CD4-positive, alpha-beta T cell treated with Interleukin-2 at 100 ng/mL for 4 hours (primary cell): ENCODE results near the gene SSH2.
A peak's percentile ranks its signal among the peaks of the same experiment; 100 is the strongest.
"Not testable (repeated sequence)": the region's sequence is repeated elsewhere in the genome, so short reads cannot be mapped to it uniquely, and the experiment has no call there.

Experiments
- DNase-seq: peaks from one replicate; pipeline ENCODE4 v3.0.0-alpha.2; 2020; ENCODE audit warnings: low spot score

Gene SSH2

DNA sequence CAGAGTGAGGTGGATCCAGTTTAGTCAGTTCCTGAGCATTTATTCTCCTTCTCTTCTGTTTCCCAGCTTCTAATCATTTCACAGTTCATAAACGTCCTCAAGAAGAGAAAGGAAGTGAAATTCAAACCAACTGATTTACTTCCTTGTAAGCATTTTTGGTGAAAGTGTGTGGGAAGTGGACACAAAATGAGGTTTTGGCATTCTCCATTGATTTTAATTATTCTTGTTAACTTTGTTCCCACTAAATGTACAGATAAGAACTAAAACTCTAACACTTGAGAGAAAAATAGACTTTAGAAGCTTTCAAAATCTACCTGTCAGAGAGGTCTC is 264.6 kb downstream of the SSH2 start:
- DNase-seq = no peak

DNA sequence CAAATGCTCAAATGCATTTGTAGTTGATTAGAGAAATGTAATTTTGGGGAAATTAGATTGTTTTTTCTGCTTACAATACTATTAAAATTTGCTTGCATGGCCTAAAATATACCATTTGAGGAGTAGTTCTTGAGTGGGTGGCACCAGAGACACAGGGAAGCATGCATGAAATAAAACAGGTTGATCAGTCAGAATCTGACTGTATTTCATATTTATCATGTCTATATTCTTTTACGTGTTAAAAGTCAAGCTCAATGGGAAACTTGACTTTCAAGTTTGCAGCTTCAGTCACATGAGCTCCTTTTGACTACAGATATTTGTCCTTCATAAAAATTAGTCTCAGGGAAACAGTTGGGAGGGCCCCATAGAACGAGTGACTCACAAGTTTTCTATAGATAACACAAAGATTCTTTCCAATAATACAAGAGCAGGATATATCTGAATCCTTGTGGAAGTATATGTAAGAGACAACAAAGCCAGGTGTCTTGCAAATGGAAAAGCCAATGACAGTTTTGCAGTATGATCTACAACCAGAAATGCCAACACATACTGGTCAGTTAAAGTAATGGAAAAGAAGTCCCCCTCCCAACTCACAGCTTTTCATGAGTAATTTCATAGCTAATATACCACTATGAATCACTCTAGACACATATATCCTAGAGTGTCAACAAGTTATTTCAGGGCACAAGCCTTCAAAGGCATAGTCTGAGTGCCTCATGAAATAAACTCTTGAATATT is 265.1 kb downstream of the SSH2 start:
- DNase-seq = peak; percentile 20

GRCh38 chr17:29663155-29663554 is 266.9 kb downstream of the SSH2 start:
- no peak for DNase-seq

- no peak for DNase-seq
These were observed 268.8 kb downstream of the SSH2 start for GRCh38 chr17:29661213-29661612.

DNA sequence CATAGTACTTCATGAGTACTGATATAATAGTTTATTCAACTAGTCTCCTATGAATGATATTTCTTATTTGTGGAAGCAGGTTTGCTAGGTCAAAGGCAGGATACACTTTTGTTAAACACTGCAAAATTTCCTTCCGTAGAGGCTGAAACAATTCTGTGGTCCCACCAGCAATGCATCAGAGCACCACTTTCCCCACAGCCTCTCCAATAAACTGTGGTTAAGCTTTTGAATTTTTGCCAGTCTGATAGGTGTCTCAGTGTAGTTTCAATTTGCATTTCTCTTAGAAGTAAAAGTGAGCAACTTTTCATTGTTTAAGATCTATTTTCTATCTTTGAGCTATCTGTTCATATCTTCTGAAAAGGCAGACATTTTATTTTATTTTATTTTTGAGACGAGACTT is 270.9 kb downstream of the SSH2 start:
- DNase-seq = no peak

DNA sequence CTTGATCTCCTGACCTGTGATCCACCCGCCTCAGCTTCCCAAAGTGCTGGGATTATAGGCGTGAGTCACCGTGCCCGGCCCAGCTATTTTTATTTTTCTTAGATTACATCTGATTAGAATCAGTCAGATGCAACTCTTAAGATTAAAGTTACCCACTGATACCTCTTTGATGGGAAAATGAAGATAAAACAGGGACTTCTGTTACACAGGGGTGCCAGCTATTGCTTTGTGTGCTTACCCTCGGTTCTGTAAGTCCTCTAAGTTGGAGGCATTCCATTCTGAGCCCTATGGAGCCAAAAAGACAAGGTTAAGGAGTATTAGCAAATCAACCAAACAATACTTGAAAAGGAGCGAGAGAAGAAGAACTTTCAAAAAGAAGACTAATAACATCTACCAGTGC is 274.7 kb downstream of the SSH2 start:
- DNase-seq = no peak

DNA sequence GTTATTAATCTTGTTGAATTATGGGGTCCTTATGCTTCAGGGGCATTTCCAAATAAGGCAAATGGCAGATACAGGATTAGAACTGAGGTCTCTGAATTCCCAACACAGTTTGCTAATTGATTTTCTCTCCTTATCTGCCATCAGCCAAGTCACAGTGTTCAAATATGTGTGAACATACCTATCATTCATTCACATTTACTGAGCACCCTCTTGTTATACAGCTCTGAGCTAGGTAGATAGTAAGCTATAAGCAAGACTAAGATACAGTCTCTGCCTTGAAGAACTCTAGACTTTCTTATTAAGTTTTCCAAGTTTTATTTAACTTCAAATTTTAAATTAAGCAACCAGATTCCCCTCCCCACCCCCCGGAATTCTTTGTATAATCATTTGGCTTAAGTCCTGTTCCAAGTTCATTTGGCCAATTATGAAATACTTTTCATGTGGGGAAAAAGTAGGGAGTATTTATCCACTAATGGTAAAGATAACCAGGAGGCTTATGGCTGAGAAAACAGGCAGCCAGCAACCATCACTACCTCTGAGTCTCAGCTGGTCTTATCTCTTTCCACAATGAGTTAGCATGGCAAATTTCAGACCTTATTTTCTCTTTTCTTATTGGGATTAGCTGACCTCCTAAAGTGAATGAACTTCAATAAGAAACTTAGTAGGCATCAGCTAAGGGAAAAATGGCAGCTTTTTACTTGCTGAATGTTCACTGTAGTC is 275.9 kb downstream of the SSH2 start:
- no peak for DNase-seq

GRCh38 chr17:29652976-29653375 is 277.1 kb downstream of the SSH2 start:
- no peak for DNase-seq

- DNase-seq = not testable (repeated sequence)
These were observed 278.1 kb downstream of the SSH2 start for GRCh38 chr17:29651913-29652312.

DNA sequence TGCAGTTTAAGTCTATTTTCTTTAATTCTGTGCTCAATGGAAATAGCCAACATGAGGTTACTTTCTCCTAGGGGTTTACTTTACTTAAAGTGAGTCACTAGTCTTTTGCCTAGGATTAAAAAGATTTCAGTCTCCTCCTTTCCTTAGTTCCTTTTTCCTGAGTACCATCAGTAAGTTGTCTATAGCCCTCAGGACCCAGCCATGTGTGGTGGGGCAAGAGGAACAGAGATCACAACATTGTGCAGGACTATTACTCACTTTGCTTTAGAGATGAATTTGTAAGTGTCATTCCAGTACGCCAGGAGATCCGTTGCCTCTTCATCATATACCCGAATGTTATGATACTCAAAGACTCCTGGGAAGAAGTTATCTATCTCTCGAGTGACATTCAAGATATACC is 279.6 kb downstream of the SSH2 start:
- no peak for DNase-seq

DNA sequence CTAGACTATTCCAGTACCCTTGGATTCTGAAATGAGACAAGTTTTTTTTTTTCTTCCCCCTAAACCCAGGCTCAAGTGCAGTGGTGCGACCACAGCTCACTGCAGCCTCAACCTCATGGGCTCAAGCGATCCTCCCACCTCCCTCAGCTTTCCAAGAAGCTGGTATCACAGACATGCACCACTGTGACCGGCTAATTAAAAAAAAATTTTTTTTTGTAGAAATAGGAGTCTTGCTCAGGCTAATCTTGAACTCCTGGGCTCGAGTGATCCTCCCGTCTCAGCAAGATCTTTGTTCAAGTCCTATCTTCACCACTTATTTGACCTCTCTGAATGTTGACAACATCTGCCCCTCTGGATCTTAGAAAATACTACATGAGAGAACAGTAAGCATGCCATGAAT is 280.7 kb downstream of the SSH2 start:
- no peak for DNase-seq

- no peak for DNase-seq
These were observed 282.0 kb downstream of the SSH2 start for GRCh38 chr17:29648005-29648404.

GRCh38 chr17:29645515-29646051 is 284.4 kb downstream of the SSH2 start:
- no peak for DNase-seq

DNA sequence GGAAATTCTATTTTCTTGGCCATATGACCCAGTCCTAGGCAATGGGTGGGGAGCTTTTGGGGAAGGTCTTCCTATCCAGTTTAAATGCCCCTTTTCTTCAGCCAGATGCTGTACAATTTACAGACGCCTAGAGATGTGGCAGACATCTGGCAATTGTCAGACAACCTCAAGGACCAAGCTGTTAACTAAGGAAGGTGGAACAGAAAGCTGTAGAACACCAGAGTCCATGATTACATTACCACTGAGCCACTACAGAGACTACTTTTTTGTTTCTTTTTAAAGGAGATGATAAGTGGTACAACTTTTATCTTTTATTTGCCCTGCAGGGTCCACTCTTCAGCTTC is 286.2 kb downstream of the SSH2 start:
- no peak for DNase-seq

GRCh38 chr17:29642171-29642611 is 287.8 kb downstream of the SSH2 start:
- DNase-seq = no peak

DNA sequence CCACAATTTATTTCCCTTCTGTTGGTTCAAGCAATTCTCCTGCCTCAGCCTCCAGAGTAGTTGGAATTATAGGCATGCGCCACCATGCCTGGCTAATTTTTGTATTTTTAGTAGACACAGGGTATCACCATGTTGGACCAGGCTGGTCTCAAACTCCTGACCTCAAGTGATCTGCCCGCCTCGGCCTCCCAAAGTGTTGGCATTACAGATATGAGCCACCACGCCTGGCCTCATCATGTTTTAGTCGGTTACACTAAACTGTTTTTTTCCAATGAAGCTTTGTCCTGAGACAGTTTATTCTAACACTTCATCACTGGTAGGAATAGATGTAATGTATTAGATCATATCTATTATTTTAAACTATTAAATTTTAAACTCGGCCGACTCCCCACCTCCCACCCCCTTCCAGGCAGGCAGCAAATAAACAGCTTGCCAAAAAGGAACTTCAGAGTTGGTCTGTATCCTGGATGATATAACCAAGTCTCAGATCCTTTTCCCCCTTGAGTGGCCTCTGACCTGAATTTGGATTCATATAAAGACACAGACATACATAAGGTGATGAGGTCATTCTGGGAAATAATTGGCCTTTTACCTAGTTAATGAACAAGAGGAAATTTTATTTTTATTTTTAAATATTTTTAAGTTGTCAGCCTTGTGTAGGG is 288.9 kb downstream of the SSH2 start:
- no peak for DNase-seq

DNA sequence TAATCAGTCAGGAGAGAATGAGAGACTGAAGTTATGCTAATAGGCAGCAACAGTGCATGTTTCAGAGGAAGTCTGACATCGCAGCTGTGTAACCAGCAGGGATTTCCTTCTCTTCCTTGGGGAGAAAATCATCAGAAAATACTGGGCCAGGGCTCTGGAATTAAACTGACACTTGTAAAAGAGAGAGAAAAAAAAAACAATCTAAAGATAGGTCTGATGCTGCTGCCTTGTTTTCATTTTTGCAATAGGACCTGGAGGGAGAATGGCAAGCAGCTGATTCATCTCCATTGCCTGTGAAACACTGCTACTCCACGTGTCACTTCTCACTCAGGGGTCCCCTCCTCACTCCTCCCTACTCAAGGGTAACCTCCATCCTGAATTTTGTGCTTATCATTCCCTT is 289.6 kb downstream of the SSH2 start:
- DNase-seq = no peak

DNA sequence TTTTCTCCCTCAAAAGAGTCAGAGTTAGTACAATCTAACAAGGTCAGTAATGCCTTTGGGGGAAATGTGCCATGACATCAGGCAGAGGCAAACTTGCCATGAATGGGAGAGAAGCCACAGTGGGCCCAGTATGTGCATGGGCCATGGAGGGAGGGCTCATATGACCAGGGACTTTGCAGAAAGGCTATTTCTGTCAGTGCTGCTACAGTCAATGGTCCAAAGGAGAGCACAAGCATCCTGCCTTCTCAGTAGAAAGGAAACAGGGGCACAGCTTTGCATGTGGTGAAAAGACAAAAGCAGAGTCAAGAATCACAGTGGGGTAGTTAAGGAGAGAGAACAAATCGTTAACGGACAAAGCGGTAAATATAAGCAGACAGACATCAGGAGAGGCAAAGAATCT is 296.1 kb downstream of the SSH2 start:
- no peak for DNase-seq

DNA sequence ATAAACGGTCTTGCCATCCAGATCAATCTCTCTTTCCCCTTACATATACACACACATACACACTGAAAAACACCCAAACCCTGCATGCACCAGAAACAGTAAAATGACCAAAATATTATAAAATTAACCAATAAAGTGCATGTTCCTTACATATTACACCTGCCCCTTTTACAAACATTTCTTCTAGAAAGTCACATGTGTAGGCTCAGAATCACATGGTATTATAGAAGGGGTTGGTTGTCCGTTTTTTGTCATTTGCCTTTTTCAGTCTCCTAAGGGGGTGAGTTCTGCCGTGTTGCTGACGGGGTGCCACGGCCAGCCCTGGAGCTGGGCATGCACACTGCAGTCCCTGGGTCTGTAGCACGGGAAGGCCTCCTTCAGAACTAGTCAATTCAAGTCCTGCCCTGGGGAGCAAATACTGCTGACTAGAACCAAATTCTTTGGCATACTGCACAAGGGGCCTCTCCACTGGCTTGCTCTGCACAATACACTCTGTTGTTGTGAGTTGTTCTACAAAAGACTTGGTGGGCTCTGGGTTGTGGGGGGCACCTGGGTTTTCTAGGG is 299.3 kb downstream of the SSH2 start:
- no peak for DNase-seq

- DNase-seq = no peak
These were observed 300.2 kb downstream of the SSH2 start for GRCh38 chr17:29629839-29630238.

GRCh38 chr17:29628644-29629043 is 301.4 kb downstream of the SSH2 start:
- no peak for DNase-seq

DNA sequence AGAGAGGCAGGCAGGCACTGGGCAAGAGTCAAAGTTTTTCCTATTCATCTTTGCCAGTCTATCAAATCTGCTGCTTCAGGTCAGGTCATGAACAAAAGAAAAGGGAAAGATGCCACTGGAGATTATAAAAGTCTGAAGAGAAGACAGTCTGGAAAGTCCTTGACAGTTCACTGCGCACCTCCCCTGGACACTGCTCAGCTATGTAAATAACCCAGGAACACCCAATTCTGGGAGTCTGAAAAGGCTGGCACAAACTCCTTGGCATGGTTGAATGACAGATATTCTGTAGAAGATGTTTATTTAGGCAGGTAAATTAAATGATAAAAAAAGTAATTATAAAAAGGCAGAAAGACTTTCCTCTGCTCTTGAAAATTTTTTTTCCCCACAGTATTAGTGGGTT is 302.1 kb downstream of the SSH2 start:
- DNase-seq = no peak
